Tongue (tissue), 2 donors: ENCODE results near the gene LCLAT1. TPM values are rescaled to one million over a fixed set of nuclear protein-coding genes. Genes with fewer than 3 reads are reported as not detected.
A peak's percentile ranks its signal among the peaks of the same experiment; 100 is the strongest.

Experiments used
- DNase-seq: peaks from one replicate; pipeline ENCODE4 v3.0.0-alpha.2; 2015
- total RNA-seq: library from RNA; depleted of rRNA; stranded (reverse); fragments of >200 nt; gene quantifications from one replicate; pipeline ENCODE4 v1.2.3, GENCODE V29; 2014

Gene LCLAT1
- total RNA-seq, 1 donor from 2014 or later = 20.0 TPM

GRCh38 chr2:30514848-30515435 lies 67.9 kb downstream of the LCLAT1 start:
- no peak for DNase-seq

- DNase-seq = no peak
Measured at GRCh38 chr2:30516166-30516565, 69.1 kb downstream of the LCLAT1 start.

GRCh38 chr2:30519796-30520195 lies 72.8 kb downstream of the LCLAT1 start:
- no peak for DNase-seq

GRCh38 chr2:30522421-30522820 lies 75.4 kb downstream of the LCLAT1 start:
- DNase-seq = no peak

- peak; percentile 26 for DNase-seq
Measured at GRCh38 chr2:30527411-30527810, 80.4 kb downstream of the LCLAT1 start.

GRCh38 chr2:30527859-30528258 lies 80.8 kb downstream of the LCLAT1 start:
- no peak for DNase-seq

- no peak for DNase-seq
Measured at GRCh38 chr2:30530346-30530745, 83.3 kb downstream of the LCLAT1 start.

GRCh38 chr2:30541680-30542079 lies 94.6 kb downstream of the LCLAT1 start:
- no peak for DNase-seq

GRCh38 chr2:30545875-30546274 lies 98.8 kb downstream of the LCLAT1 start:
- DNase-seq = no peak

GRCh38 chr2:30548386-30548785 lies 101.3 kb downstream of the LCLAT1 start:
- no peak for DNase-seq

- no peak for DNase-seq
Measured at GRCh38 chr2:30549096-30549495, 102.0 kb downstream of the LCLAT1 start.

- no peak for DNase-seq
Measured at GRCh38 chr2:30559544-30560275, 112.7 kb downstream of the LCLAT1 start.

GRCh38 chr2:30561349-30561748 lies 114.3 kb downstream of the LCLAT1 start:
- no peak for DNase-seq

- peak; percentile 34 for DNase-seq
Measured at GRCh38 chr2:30565851-30566358, 118.9 kb downstream of the LCLAT1 start.

GRCh38 chr2:30566631-30567030 lies 119.6 kb downstream of the LCLAT1 start:
- DNase-seq = no peak

GRCh38 chr2:30567317-30567716 lies 120.3 kb downstream of the LCLAT1 start:
- DNase-seq = no peak

- DNase-seq = no peak
Measured at GRCh38 chr2:30569946-30570345, 122.9 kb downstream of the LCLAT1 start.

GRCh38 chr2:30577151-30577550 lies 130.1 kb downstream of the LCLAT1 start:
- DNase-seq = no peak

GRCh38 chr2:30580391-30580790 lies 133.3 kb downstream of the LCLAT1 start:
- no peak for DNase-seq

- DNase-seq = no peak
Measured at GRCh38 chr2:30582521-30582920, 135.5 kb downstream of the LCLAT1 start.

- DNase-seq = no peak
Measured at GRCh38 chr2:30583204-30583749, 136.2 kb downstream of the LCLAT1 start.

- peak; percentile 18 for DNase-seq
Measured at GRCh38 chr2:30584116-30584515, 137.1 kb downstream of the LCLAT1 start.

GRCh38 chr2:30588994-30589393 lies 141.9 kb downstream of the LCLAT1 start:
- no peak for DNase-seq

GRCh38 chr2:30590407-30590806 lies 143.4 kb downstream of the LCLAT1 start:
- no peak for DNase-seq
